ENCODE measurements around the gene OPCML. TPM values are rescaled to one million over a fixed set of nuclear protein-coding genes. Genes with fewer than 3 reads are reported as not detected.

OPCML gene
- total RNA-seq, 2 donors from 2014 or later, result not detected

DNA sequence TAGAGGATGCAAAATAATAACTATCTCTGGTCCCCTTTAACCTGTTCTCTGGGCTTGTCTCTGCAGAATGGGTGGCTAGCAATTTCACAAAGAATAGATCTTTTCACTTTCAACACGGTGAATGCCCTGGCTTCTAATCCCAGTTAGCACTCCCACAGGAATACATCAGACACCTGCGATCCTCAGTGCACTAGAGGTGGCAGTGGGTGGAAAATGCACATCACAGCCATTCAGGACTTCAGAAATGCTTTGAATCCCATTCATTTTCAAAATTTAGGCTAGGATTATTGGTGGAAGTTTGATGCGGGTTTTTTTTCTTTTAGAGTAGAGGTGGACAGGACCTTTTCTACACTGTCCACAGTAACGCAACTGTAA is 55.1 kb downstream of the OPCML start:
- Mint-ChIP-seq H3K4me1 (no peaks in the 10 kb centered on the region), H3K36me3 (ENCODE audit: low read depth) (no peaks in the 10 kb centered on the region), H3K27ac (no peak overlapping the region), H3K4me3 (no peak overlapping the region), H3K27me3 (no peaks in the 10 kb centered on the region)
- H3K9me3 ChIP-seq (ENCODE audit: control insufficient read depth, low read length, poor library complexity, severe bottlenecking), result no peaks in the 10 kb centered on the region
- no peak for DNase-seq
- no peak for ATAC-seq

DNA sequence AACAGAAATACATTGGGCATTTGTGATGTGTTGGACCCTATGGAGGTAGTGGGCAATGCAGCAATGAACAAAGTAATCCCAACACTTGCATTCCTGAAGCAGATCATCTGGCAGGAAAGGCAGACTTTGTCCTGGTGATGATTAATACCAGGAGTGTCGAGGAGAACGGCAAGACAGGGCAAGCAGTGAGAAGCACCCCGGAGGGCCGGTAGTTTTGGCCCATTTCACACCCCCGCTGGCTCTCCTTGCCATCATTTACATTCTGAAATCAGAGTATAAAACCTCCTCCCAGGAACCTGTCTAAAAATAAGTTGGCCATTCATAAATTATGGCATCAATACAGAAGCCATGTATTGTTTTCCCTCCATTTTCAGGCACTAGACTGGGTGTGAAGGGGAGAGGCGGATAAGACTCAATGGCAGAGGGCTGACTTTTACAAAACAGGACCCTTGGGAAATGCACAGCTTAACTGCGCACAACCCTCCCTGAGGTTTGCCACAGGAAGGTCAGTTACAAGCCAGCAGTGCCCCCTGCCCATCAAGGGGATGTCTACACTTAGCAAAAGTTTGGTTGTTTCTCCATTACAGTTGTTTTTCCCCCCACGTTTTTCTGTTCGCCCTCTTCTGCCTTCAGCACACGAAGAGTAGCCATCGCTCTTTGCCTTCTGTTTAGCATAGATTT is 55.6 kb downstream of the OPCML start:
- H3K4me3 Mint-ChIP-seq, result no peak overlapping the region

DNA sequence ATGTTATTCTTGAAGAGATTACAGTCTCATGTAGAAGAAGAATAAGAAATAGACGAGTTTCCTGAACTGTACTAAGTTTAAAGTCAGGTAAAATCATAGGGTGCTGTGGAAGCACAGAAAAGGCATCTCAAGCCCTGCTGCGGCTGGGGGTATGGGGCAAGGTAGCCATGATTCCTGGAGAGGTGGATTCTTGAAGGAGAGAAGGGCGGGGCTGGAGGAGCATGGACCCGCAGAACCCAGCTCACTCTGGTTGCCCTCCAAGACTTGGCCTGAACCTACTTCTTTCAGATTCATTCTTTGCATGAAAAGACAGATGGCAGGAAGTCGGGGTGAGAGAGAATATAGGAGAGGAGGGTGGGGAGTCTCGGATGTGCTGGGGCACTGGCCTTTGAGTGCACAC is 57.8 kb downstream of the OPCML start:
- no peaks in the 10 kb centered on the region for H3K36me3 Mint-ChIP-seq (ENCODE audit: low read depth)
- ATAC-seq (no peak), DNase-seq (no peak)
- no peaks in the 10 kb centered on the region for H3K9me3 ChIP-seq (ENCODE audit: control insufficient read depth, low read length, poor library complexity, severe bottlenecking)
- H3K4me1 Mint-ChIP-seq, result no peaks in the 10 kb centered on the region
- no peak overlapping the region for H3K4me3 Mint-ChIP-seq
- no peak overlapping the region for H3K27ac Mint-ChIP-seq
- no peaks in the 10 kb centered on the region for H3K27me3 Mint-ChIP-seq

More for the DNA sequence above, 55.6 kb downstream of the OPCML start:
- H3K9me3 ChIP-seq (ENCODE audit: control insufficient read depth, low read length, poor library complexity, severe bottlenecking), result no peaks in the 10 kb centered on the region
- no peaks in the 10 kb centered on the region for H3K4me1 Mint-ChIP-seq
- no peak overlapping the region for H3K27ac Mint-ChIP-seq
- no peaks in the 10 kb centered on the region for H3K27me3 Mint-ChIP-seq
- DNase-seq (no peak), ATAC-seq (no peak)
- H3K36me3 Mint-ChIP-seq (ENCODE audit: low read depth), result no peaks in the 10 kb centered on the region

DNA sequence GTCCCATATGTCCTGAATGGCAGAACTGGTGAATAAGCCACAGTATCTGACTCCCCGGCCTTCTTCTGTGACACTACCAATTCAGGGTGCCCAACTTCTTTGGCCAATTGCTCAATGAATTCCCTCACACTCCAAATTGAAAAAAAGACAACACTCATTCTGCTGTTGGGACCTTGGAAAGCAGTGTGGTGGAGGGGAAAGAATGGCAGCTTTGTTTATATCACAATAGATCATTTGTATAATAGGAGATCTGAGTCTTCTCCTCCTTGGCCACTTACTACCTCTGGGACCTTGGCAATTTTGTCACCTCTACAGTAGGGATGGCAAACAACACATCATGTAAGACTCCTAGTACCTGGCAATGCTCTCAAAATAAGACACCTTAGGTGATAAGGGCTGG is 64.6 kb downstream of the OPCML start:
- Mint-ChIP-seq H3K27me3 (no peaks in the 10 kb centered on the region), H3K4me3 (no peak overlapping the region), H3K36me3 (ENCODE audit: low read depth) (no peaks in the 10 kb centered on the region), H3K27ac (no peak overlapping the region), H3K4me1 (no peaks in the 10 kb centered on the region)
- ATAC-seq (no peak), DNase-seq (no peak)
- H3K9me3 ChIP-seq (ENCODE audit: control insufficient read depth, low read length, poor library complexity, severe bottlenecking), result no peaks in the 10 kb centered on the region

DNA sequence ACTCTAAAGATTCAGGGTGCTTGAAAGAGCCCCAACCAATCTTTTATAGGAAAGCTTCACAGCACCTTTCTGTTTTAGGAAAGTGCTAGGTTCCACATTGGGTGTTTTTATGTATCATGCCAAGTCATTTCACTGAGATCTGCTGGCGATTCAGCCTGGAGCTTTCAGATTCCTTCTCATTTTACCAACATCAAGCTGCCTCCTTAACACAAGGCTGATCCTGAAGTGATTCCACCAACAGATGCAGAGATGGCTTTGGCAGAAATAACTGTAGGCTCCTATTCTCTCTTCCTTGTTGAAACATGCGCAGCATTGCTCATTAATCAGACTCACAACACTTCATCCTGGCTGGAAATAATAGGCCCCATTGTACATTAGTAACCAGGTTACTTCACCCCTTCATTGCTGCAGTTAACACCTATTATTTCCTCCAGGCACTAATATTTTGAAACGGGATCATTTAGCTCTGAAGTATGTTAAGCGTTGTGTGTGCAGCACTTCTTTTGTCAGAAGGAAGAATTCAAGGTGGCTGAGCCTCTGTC is 89.0 kb downstream of the OPCML start:
- H3K4me1 Mint-ChIP-seq, result no peaks in the 10 kb centered on the region
- H3K27me3 Mint-ChIP-seq, result no peaks in the 10 kb centered on the region
- H3K4me3 Mint-ChIP-seq, result no peak overlapping the region
- no peaks in the 10 kb centered on the region for H3K9me3 ChIP-seq (ENCODE audit: control insufficient read depth, low read length, poor library complexity, severe bottlenecking)
- H3K36me3 Mint-ChIP-seq (ENCODE audit: low read depth), result no peaks in the 10 kb centered on the region
- no peak for ATAC-seq
- DNase-seq, result no peak
- H3K27ac Mint-ChIP-seq, result no peak overlapping the region

DNA sequence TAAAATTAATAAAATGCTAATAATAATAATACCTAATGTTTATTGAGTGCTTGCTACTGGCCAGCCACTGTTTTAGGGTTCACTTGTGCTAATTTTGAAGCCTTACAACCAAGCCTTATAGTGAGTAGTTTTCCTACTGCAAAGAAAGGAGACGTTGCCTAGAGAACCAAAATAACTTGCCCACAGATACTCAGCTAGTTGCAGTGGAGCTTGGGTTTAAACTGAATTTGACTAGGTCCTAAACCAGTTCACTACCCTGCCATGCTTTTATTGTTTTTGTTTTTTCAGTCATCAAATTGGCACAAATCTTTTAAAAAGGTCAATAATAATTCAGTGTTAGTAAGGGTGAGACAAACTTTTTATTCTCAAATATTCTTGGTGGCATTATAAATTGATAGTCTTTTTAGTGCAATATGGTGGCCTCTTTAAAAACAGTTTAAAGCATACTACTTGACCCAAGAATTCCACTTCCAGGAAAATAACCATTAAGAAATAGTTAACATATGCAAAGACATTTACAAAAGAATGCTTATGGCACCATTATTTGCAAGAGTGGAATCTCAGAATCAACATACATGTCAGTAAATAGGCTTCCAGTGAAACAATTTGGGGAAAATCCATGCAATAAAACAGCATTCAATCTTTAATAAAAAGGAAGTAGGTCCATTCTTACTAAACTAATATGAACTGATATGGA is 90.2 kb downstream of the OPCML start:
- Mint-ChIP-seq H3K36me3 (ENCODE audit: low read depth) (no peaks in the 10 kb centered on the region), H3K4me3 (no peak overlapping the region), H3K27me3 (no peaks in the 10 kb centered on the region), H3K27ac (no peak overlapping the region), H3K4me1 (no peaks in the 10 kb centered on the region)
- H3K9me3 ChIP-seq (ENCODE audit: control insufficient read depth, low read length, poor library complexity, severe bottlenecking), result no peaks in the 10 kb centered on the region
- ATAC-seq (no peak), DNase-seq (no peak)

DNA sequence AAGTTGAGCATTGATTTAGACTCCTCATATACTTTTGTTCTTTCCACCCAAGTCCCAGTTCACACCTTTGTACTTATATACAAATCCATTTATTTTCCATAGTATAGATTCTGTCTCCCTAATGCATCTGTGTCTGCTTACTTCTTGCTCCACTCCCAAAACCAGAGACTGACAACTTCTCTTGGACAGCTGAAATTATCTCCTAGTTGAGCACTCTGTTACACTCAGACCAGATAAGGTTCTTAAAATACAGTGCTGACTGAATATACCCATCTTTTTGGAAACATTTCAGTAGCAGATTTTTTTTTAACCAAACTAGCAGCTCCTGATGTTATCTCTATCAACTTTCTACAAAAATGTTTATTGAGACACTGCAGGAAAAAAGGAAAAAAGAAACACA is 106.3 kb downstream of the OPCML start:
- no peak overlapping the region for H3K27ac Mint-ChIP-seq

DNA sequence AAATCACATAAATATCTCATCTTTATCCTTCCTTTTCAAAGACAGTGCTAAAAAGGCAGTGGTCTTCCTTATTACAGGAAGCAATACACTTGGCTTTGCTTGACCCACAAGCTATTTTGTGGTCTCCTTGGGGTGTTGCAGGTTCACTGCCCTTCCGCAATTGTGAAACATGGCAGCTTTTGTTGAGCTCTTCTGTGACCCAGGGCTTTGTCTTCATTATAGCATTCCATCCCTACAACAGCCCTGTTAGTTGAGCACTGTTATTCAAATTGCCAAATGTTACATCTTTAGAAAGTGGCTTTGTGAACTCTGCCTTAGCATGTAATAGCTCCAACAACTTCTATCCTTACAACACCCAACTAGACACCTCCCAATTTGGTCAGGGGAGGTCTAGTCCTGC is 107.1 kb downstream of the OPCML start:
- H3K36me3 Mint-ChIP-seq (ENCODE audit: low read depth), result no peaks in the 10 kb centered on the region
- no peaks in the 10 kb centered on the region for H3K4me1 Mint-ChIP-seq
- ATAC-seq (no peak), DNase-seq (no peak)
- no peaks in the 10 kb centered on the region for H3K9me3 ChIP-seq (ENCODE audit: control insufficient read depth, low read length, poor library complexity, severe bottlenecking)
- peaks cover 5% of the 10 kb centered on the region for H3K27me3 Mint-ChIP-seq
- H3K27ac Mint-ChIP-seq, result no peak overlapping the region
- no peak overlapping the region for H3K4me3 Mint-ChIP-seq

More for the DNA sequence above, 106.3 kb downstream of the OPCML start:
- Mint-ChIP-seq H3K27me3 (peaks cover 5% of the 10 kb centered on the region), H3K4me1 (no peaks in the 10 kb centered on the region), H3K4me3 (no peak overlapping the region), H3K36me3 (ENCODE audit: low read depth) (no peaks in the 10 kb centered on the region)
- H3K9me3 ChIP-seq (ENCODE audit: control insufficient read depth, low read length, poor library complexity, severe bottlenecking), result no peaks in the 10 kb centered on the region
- DNase-seq (no peak), ATAC-seq (no peak)

DNA sequence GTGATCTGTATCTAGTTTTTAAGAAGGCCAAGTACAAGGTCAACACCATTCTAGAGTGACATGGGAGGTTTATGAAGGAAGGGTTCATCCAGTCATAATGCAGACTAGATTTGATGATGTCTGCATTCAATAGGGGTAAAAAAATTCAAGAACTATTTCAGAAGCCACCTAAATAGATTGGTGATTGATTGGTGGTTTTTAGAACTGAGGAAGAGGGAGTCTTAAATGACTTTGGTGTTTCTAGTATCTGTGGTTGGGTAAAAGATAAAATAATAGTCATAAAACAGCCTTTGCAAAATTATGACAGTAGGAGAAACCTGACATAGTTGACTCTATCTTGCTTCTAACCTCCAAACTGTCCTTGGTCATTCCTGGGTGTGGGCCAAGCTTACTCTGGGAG is 114.1 kb downstream of the OPCML start:
- ATAC-seq, result no peak
- Mint-ChIP-seq H3K4me1 (no peaks in the 10 kb centered on the region), H3K36me3 (ENCODE audit: low read depth) (no peaks in the 10 kb centered on the region), H3K27ac (no peak overlapping the region), H3K27me3 (peaks cover 14% of the 10 kb centered on the region), H3K4me3 (no peak overlapping the region)
- DNase-seq, result no peak
- no peaks in the 10 kb centered on the region for H3K9me3 ChIP-seq (ENCODE audit: control insufficient read depth, low read length, poor library complexity, severe bottlenecking)

DNA sequence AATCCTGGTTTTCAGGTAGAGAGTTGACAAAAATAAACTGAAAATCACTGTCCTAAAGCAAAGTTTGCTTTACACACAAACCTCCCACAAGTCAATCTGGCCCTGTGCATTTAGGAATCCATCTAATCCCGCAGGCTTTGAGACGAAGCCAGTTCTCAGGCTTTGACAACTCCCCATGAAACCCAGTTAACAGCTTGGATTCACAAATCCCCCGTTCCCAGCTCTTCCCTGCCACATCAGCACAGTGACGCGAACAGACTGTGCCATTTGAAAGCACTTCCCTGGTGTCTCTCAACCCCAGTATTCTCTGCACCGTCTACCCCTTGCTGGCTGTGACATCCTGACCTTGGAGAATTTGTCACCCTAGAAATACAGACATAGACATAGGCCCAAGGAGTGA is 117.8 kb downstream of the OPCML start:
- Mint-ChIP-seq H3K36me3 (ENCODE audit: low read depth) (no peaks in the 10 kb centered on the region), H3K4me3 (no peak overlapping the region), H3K27me3 (peaks cover 14% of the 10 kb centered on the region), H3K4me1 (no peaks in the 10 kb centered on the region), H3K27ac (no peak overlapping the region)
- no peak for ATAC-seq
- H3K9me3 ChIP-seq (ENCODE audit: control insufficient read depth, low read length, poor library complexity, severe bottlenecking), result no peaks in the 10 kb centered on the region
- no peak for DNase-seq

DNA sequence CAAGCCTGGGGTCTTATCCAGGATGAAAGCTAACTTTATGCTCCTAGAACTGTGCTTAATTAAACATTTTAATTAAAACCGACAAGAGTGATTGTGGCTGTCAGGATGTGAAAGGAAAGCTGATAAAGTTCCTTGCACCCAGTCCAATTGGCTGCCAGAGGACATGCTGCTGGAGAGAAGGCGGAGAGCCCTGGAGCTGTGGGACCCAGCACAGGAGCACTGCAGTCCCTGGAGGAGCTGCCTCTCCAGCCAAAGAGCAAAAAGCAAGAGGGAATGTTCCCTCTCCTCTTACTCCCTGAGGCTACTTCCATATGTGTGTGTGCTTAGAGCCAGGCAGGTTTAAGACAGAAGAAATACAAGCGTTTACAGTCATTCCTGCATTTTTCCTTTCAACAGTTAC is 118.6 kb downstream of the OPCML start:
- no peak for DNase-seq
- no peaks in the 10 kb centered on the region for H3K36me3 Mint-ChIP-seq (ENCODE audit: low read depth)
- no peak overlapping the region for H3K27ac Mint-ChIP-seq
- peaks cover 14% of the 10 kb centered on the region for H3K27me3 Mint-ChIP-seq
- no peaks in the 10 kb centered on the region for H3K9me3 ChIP-seq (ENCODE audit: control insufficient read depth, low read length, poor library complexity, severe bottlenecking)
- no peak for ATAC-seq
- H3K4me1 Mint-ChIP-seq, result no peaks in the 10 kb centered on the region
- H3K4me3 Mint-ChIP-seq, result no peak overlapping the region

DNA sequence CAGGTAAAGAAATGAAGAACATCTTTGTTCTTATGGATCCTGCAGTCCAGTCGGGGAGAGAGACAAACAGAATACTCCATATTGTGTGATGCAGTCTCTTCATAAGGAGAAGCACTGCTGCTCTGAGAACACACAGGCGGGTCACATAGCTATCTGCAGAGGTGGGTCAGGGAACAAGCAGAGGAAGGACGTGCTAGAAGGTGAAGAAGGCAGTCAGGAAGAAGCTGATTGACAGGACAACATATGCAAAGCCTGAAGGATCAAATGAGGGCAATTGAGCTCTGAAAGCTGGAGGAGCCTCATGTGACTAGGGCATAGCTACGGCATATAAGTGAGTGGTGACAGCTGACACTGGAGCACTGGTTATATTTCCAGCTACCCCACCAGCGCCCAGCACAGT is 122.5 kb downstream of the OPCML start:
- no peaks in the 10 kb centered on the region for H3K36me3 Mint-ChIP-seq (ENCODE audit: low read depth)
- H3K4me1 Mint-ChIP-seq, result no peaks in the 10 kb centered on the region
- H3K27ac Mint-ChIP-seq, result no peak overlapping the region
- no peaks in the 10 kb centered on the region for H3K9me3 ChIP-seq (ENCODE audit: control insufficient read depth, low read length, poor library complexity, severe bottlenecking)
- peaks cover 5% of the 10 kb centered on the region for H3K27me3 Mint-ChIP-seq
- no peak for ATAC-seq
- DNase-seq, result no peak
- H3K4me3 Mint-ChIP-seq, result no peak overlapping the region

DNA sequence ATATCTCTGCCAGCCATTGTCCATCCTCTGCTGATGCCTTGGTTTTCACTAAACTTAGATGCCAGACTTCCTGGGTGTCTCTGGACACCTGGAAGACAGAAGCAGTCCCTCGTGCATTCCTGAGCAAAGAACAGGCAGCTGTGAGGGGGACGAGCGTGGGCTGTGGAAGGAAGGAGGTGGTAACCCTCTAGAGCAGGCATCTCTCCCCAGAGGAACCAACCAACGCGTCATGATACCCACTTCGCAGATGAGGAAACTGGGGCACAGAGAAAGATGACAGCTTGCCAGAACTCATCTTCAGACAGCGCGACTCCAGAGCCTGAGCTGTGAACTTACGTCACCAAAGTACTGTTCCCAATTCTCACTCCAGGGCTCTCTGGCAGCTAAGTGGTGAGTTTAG is 123.4 kb downstream of the OPCML start:
- Mint-ChIP-seq H3K27me3 (no peaks in the 10 kb centered on the region), H3K36me3 (ENCODE audit: low read depth) (no peaks in the 10 kb centered on the region), H3K4me3 (no peak overlapping the region), H3K27ac (no peak overlapping the region), H3K4me1 (no peaks in the 10 kb centered on the region)
- DNase-seq (no peak), ATAC-seq (no peak)
- H3K9me3 ChIP-seq (ENCODE audit: control insufficient read depth, low read length, poor library complexity, severe bottlenecking), result no peaks in the 10 kb centered on the region

DNA sequence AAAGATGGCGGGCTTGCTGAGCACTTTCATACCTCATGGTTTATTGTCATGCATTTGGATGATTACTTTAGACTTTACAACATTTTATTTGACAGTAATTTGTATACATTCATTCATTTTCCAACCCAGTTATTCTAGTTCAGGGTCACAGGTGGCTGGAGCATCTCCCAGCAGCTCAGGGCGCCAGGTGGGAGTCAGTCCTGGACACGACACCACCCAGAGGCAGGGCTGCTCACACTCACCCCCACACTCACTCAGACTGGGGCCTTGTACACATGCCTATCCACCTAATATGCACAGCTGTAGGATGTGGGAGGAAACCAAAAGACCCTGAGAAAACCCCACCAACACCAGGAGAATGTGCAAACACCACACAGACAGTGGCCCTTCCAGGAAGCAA is 123.9 kb downstream of the OPCML start:
- no peaks in the 10 kb centered on the region for H3K36me3 Mint-ChIP-seq (ENCODE audit: low read depth)
- H3K9me3 ChIP-seq (ENCODE audit: control insufficient read depth, low read length, poor library complexity, severe bottlenecking), result no peaks in the 10 kb centered on the region
- no peaks in the 10 kb centered on the region for H3K27me3 Mint-ChIP-seq
- no peak overlapping the region for H3K4me3 Mint-ChIP-seq
- no peaks in the 10 kb centered on the region for H3K4me1 Mint-ChIP-seq
- ATAC-seq (no peak), DNase-seq (no peak)
- no peak overlapping the region for H3K27ac Mint-ChIP-seq
